GM12875 (cell line): ENCODE measurements around the gene ENOX1.

Experiments
- H3K4me3 ChIP-seq: one replicate; pipeline ENCODE4 v1.5.1; 2011; ENCODE audit warnings: low read depth, low read length, control low read depth
- TF ChIP-seq, protein P1 (sequence below): IDR thresholded peaks from 2 replicates; pipeline ENCODE4 v1.5.1; 2011; ENCODE audit warnings: low read depth, mild to moderate bottlenecking, control low read depth, inconsistent platforms, low read length, moderate library complexity, borderline replicate concordance; ENCODE audit not compliant: insufficient read depth

ENOX1 gene

DNA sequence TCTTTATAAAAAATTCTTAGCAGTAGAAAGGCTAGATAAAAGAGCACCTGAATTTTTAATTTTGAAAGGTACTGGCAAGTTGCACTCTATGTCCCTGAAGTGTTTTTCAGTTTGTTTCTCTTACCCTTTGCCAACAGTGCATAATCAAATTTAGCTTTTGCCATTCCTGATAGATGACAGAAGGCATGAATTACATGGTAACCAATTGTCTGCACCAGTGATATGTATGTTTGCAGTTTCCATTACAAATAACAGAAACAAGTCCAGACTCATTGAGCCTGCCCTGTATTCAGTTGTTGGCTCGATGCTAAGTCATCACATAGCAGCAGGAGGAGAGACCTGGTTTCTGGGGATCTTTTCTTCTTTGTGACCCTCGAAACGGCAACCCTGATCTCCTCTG lies 453.6 kb downstream of the ENOX1 start:
- no peak overlapping the region for H3K4me3 ChIP-seq
- TF ChIP-seq, protein P1, sequence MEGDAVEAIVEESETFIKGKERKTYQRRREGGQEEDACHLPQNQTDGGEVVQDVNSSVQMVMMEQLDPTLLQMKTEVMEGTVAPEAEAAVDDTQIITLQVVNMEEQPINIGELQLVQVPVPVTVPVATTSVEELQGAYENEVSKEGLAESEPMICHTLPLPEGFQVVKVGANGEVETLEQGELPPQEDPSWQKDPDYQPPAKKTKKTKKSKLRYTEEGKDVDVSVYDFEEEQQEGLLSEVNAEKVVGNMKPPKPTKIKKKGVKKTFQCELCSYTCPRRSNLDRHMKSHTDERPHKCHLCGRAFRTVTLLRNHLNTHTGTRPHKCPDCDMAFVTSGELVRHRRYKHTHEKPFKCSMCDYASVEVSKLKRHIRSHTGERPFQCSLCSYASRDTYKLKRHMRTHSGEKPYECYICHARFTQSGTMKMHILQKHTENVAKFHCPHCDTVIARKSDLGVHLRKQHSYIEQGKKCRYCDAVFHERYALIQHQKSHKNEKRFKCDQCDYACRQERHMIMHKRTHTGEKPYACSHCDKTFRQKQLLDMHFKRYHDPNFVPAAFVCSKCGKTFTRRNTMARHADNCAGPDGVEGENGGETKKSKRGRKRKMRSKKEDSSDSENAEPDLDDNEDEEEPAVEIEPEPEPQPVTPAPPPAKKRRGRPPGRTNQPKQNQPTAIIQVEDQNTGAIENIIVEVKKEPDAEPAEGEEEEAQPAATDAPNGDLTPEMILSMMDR: no peak

- TF ChIP-seq, protein P1: no peak
- no peak overlapping the region for H3K4me3 ChIP-seq
Observed at GRCh38 chr13:43331672-43332071, 455.1 kb downstream of the ENOX1 start.

DNA sequence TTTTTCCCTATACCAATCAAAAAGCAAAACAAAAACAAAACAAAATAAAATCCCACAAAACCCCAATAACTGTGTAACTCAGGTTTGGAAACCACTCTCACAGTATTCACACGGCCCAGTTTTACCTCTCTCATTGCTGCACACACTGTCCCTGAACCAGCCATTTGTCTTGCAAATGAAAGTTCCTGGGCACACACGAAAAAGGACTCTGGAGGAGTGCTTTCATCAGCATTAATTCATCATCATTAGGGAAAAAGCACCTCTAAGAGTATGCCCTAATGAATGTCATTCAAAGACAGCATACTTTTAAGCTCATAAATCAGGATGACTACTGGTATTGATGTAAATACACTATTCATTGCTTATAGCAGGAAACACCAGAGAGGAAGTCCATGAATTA lies 457.1 kb downstream of the ENOX1 start:
- TF ChIP-seq, protein P1: no peak
- no peak overlapping the region for H3K4me3 ChIP-seq

DNA sequence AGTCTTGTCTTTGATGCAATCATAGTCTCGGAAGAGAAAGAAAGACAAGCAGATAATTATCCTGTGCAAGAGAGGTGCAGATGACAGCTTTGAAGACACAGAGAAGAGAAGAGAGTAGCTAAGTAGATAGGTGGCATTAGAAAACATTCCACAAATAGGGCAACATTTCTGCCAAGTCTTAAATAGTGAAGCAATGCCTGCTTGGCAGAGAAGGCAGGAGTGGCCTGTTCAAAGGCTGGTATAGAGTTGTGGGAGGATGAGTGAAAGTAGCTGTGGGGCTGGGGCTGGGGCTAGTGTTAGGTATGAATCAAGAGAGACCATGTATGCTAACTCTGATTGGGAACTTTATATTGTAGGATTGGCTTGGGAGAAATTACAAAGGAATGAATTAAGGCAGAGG lies 457.9 kb downstream of the ENOX1 start:
- TF ChIP-seq, protein P1: no peak
- H3K4me3 ChIP-seq: no peak overlapping the region

DNA sequence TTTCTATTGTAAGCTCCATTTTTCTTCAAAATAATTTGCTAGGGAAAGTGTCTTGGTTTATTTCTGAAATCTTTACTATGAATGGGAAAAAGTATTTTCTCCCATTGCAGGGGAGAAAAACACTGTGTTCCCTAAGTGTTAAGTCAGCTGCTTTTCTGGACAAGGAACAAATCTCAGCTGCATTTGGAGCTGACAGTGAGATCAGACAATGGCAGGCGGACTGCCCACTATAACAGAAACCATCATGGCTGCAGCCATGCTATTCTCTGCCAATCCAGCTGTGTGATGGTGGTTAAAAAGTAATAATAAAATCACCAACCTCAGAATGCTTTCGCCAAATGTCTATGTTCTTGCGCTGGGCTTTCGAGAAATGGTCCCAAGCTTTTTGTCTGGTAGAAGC lies 460.7 kb downstream of the ENOX1 start:
- TF ChIP-seq, protein P1: no peak
- no peak overlapping the region for H3K4me3 ChIP-seq

DNA sequence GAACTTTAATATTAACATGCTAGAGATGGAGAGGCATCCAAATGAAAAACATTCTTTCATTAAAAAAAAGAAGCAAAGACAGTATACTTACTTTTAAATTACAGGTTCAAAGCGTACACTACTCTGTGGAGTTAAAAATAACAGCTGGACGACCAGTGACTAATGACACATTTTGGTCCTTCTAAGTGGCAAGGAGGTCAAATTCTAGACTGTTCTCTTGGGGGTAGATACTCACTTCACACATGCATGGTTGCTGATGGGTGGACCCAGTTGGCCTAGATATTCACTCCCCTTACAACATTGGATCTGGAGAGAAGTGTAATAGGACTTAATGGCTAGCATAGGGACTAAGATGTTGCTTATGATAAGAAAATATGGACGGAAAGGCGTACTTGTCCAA lies 461.1 kb downstream of the ENOX1 start:
- TF ChIP-seq, protein P1: no peak
- H3K4me3 ChIP-seq: no peak overlapping the region

DNA sequence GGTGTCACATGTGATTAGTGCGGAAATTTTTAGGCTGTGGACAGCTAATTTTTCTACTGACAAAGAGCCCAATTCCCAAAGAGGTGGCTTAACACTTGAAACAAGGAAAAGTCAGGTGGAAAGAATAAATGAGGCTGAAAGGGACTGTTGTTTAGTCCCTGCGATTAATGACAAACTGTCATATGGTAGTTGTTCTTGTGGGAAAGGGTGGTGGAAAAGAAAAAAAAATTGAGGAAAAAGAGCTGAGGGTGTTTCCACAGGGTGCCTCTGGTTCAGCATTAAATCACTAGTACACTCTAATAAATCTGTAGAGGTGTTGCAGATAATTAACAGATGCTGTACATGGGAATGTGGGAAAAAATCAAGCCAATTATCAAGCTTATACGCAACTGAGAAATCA lies 462.6 kb downstream of the ENOX1 start:
- H3K4me3 ChIP-seq: no peak overlapping the region
- TF ChIP-seq, protein P1: no peak
